Mammary epithelial cell (primary cell): ENCODE results near the gene LRP5.

Experiments
- EZH2 ChIP-seq: IDR thresholded peaks from 2 replicates; pipeline ENCODE4 v1.6.1; 2012; ENCODE audit warnings: low read length, inconsistent platforms, borderline replicate concordance
- TF ChIP-seq, protein P1 (sequence below), 2 donors: IDR thresholded peaks in 1 of 2; conservative IDR thresholded peaks in 1 of 2; 2 replicates each; pipeline ENCODE4 v1.5.1; 2011 to 2012; ENCODE audit warnings: inconsistent platforms in 2 of 2, low read length in 2 of 2, mild to moderate bottlenecking in 2 of 2, control low read depth in 1 of 2, low read depth in 1 of 2; ENCODE audit not compliant: insufficient read depth in 1 of 2; ENCODE audit errors: extremely low read depth in 1 of 2

DNA sequence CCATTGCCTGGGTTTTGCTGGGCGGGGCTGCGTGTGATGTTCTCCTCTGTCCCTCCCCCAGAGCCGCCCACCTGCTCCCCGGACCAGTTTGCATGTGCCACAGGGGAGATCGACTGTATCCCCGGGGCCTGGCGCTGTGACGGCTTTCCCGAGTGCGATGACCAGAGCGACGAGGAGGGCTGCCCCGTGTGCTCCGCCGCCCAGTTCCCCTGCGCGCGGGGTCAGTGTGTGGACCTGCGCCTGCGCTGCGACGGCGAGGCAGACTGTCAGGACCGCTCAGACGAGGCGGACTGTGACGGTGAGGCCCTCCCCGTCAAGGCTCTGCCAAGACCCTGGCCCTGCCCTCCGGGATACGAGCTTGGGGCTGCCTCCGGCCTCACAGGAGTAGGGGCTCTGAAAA lies 121.2 kb downstream of the LRP5 start:
- TF ChIP-seq, protein P1, sequence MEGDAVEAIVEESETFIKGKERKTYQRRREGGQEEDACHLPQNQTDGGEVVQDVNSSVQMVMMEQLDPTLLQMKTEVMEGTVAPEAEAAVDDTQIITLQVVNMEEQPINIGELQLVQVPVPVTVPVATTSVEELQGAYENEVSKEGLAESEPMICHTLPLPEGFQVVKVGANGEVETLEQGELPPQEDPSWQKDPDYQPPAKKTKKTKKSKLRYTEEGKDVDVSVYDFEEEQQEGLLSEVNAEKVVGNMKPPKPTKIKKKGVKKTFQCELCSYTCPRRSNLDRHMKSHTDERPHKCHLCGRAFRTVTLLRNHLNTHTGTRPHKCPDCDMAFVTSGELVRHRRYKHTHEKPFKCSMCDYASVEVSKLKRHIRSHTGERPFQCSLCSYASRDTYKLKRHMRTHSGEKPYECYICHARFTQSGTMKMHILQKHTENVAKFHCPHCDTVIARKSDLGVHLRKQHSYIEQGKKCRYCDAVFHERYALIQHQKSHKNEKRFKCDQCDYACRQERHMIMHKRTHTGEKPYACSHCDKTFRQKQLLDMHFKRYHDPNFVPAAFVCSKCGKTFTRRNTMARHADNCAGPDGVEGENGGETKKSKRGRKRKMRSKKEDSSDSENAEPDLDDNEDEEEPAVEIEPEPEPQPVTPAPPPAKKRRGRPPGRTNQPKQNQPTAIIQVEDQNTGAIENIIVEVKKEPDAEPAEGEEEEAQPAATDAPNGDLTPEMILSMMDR (conservative IDR thresholded peaks at IDR 0.05 in 1 of 2, IDR thresholded peaks at IDR 0.05 in 1 of 2; ENCODE audit: extremely low read depth in 1 of 2, insufficient read depth in 1 of 2, low read depth in 1 of 2, low read length in 2 of 2) = no peak
- no peak for TF ChIP-seq EZH2
